HL-60 (cell line): ENCODE results near the gene HSD17B13.

Source experiments
- DNase-seq, 2 experiments: peaks; one replicate each; pipeline ENCODE4 v3.0.0-alpha.2; 2010 to 2020; ENCODE audit warnings: low read depth in 1 of 2, low spot score in 1 of 2
- H3K27ac ChIP-seq: fragments of 250-450 bp; sonication (Bioruptor Pico); replicated peaks from 2 replicates; pipeline ENCODE4 v1.5.1; 2020; ENCODE audit warnings: mild to moderate bottlenecking, moderate library complexity
- H3K27me3 ChIP-seq: fragments of 250-450 bp; sonication (Bioruptor Pico); 2 replicates; pipeline ENCODE4 v1.5.1; 2021; ENCODE audit warnings: mild to moderate bottlenecking, moderate library complexity; ENCODE audit not compliant: insufficient read depth, poor library complexity, severe bottlenecking
- H3K4me3 ChIP-seq: replicated peaks from 2 replicates; pipeline ENCODE4 v1.5.1; 2011; ENCODE audit warnings: mild to moderate bottlenecking, control low read depth, low read length; ENCODE audit not compliant: insufficient read depth
- GABPA ChIP-seq: IDR thresholded peaks from 2 replicates; pipeline ENCODE4 v1.6.1; 2012; ENCODE audit warnings: low read depth
- POLR2AphosphoS5 ChIP-seq: IDR thresholded peaks from 2 replicates; pipeline ENCODE4 v1.6.1; 2012; ENCODE audit warnings: low read depth
- SPI1 ChIP-seq: IDR thresholded peaks from 2 replicates; pipeline ENCODE4 v1.6.1; 2012; ENCODE audit warnings: low read depth, mild to moderate bottlenecking, borderline replicate concordance
- TF ChIP-seq, protein P1 (sequence below): IDR thresholded peaks from 2 replicates; pipeline ENCODE4 v1.6.1; 2012; ENCODE audit warnings: low read depth; ENCODE audit not compliant: insufficient replicate concordance
- TF ChIP-seq, protein P2 (sequence below): IDR thresholded peaks from one replicate; pipeline ENCODE4 v1.5.1; 2011; ENCODE audit warnings: low read length, control low read depth, inconsistent platforms; ENCODE audit not compliant: insufficient read depth

The HSD17B13 gene

GRCh38 chr4:87283151-87283550 is 39.5 kb downstream of the HSD17B13 start:
- Histone ChIP-seq H3K4me3 (no peak overlapping the region), H3K27me3 (no peaks in the 10 kb centered on the region), H3K27ac (no peak overlapping the region)
- DNase-seq = no peak
- TF ChIP-seq GABPA (no peak), SPI1 (no peak), POLR2AphosphoS5 (no peak)
- TF ChIP-seq, protein P1, sequence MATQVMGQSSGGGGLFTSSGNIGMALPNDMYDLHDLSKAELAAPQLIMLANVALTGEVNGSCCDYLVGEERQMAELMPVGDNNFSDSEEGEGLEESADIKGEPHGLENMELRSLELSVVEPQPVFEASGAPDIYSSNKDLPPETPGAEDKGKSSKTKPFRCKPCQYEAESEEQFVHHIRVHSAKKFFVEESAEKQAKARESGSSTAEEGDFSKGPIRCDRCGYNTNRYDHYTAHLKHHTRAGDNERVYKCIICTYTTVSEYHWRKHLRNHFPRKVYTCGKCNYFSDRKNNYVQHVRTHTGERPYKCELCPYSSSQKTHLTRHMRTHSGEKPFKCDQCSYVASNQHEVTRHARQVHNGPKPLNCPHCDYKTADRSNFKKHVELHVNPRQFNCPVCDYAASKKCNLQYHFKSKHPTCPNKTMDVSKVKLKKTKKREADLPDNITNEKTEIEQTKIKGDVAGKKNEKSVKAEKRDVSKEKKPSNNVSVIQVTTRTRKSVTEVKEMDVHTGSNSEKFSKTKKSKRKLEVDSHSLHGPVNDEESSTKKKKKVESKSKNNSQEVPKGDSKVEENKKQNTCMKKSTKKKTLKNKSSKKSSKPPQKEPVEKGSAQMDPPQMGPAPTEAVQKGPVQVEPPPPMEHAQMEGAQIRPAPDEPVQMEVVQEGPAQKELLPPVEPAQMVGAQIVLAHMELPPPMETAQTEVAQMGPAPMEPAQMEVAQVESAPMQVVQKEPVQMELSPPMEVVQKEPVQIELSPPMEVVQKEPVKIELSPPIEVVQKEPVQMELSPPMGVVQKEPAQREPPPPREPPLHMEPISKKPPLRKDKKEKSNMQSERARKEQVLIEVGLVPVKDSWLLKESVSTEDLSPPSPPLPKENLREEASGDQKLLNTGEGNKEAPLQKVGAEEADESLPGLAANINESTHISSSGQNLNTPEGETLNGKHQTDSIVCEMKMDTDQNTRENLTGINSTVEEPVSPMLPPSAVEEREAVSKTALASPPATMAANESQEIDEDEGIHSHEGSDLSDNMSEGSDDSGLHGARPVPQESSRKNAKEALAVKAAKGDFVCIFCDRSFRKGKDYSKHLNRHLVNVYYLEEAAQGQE = no peak
- TF ChIP-seq, protein P2, sequence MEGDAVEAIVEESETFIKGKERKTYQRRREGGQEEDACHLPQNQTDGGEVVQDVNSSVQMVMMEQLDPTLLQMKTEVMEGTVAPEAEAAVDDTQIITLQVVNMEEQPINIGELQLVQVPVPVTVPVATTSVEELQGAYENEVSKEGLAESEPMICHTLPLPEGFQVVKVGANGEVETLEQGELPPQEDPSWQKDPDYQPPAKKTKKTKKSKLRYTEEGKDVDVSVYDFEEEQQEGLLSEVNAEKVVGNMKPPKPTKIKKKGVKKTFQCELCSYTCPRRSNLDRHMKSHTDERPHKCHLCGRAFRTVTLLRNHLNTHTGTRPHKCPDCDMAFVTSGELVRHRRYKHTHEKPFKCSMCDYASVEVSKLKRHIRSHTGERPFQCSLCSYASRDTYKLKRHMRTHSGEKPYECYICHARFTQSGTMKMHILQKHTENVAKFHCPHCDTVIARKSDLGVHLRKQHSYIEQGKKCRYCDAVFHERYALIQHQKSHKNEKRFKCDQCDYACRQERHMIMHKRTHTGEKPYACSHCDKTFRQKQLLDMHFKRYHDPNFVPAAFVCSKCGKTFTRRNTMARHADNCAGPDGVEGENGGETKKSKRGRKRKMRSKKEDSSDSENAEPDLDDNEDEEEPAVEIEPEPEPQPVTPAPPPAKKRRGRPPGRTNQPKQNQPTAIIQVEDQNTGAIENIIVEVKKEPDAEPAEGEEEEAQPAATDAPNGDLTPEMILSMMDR = no peak

GRCh38 chr4:87281603-87282002 is 41.1 kb downstream of the HSD17B13 start:
- no peak overlapping the region for H3K4me3 ChIP-seq
- no peak for DNase-seq
- no peak overlapping the region for H3K27ac ChIP-seq
- TF ChIP-seq, protein P2 = no peak
- no peak for TF ChIP-seq POLR2AphosphoS5
- TF ChIP-seq SPI1 = no peak
- no peak for TF ChIP-seq GABPA
- TF ChIP-seq, protein P1 = no peak
- no peaks in the 10 kb centered on the region for H3K27me3 ChIP-seq

- H3K4me3 ChIP-seq = no peak overlapping the region
- no peaks in the 10 kb centered on the region for H3K27me3 ChIP-seq
- no peak for DNase-seq
- H3K27ac ChIP-seq = no peak overlapping the region
- TF ChIP-seq GABPA (no peak), POLR2AphosphoS5 (no peak), SPI1 (no peak)
- TF ChIP-seq, protein P1 = no peak
- TF ChIP-seq, protein P2 = no peak
Observed at GRCh38 chr4:87278335-87278794, 44.3 kb downstream of the HSD17B13 start.
